HG03469 (cell line): ENCODE data around the gene BOLA2B.

Experiments
- ATAC-seq: cut with Tn5 transposase; IDR thresholded peaks from one replicate; pipeline ENCODE4 v1.9.1; 2021; ENCODE audit warnings: mild to moderate bottlenecking, moderate library complexity, moderate number of reproducible peaks; ENCODE audit not compliant: unreplicated experiment

Gene BOLA2B

GRCh38 chr16:30145657-30146056, 47.8 kb downstream of the BOLA2B start:
- ATAC-seq: no peak

DNA sequence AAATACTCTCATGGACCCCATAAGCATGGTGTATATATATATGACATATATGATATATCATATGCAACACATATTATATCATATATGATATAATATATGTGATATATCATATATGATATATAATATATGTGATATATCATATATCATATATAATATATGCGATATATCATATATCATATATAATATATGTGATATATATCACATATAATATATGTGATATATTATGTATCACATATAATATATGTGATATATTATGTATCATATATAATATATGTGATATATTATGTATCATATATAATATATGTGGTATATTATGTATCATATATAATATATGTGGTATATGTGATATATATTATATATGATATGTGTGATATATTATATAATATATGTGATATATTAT, 48.5 kb downstream of the BOLA2B start:
- ATAC-seq: no peak

DNA sequence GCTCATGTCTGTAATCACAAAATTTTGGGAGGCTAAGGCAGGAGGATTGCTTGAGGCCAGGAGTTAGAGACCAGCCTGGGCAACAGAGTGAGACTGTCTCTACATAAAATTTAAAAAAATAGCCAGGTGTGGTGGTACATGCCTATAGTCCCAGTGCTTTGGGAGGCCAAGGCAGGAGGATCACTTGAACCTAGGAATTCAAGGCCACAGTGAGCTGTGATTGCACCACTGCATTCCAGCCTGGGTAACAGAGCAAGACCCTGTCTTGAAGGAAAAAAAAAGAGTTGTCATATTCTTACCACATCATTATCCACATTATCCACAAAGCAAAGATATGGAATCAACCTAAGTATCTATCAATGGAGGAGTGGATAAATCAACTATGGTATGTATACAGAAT, 49.4 kb downstream of the BOLA2B start:
- ATAC-seq: no peak

GRCh38 chr16:30143347-30143702, 50.1 kb downstream of the BOLA2B start:
- ATAC-seq: no peak
